GM20431 (cell line): ENCODE results near the gene LLPH.

Source experiments
- in situ Hi-C: fragments of 300-500 bp; cut with MseI, MboI; formaldehyde crosslinking; loops from one replicate; pipeline ENCODE4 v1.15.0; 2020; ENCODE audit warnings: low sequenced_read_pairs; ENCODE audit not compliant: unreplicated experiment

LLPH gene

GRCh38 chr12:66144791-66145754 is 14.5 kb upstream of the LLPH start:
- in situ Hi-C loops: no loop called here

- in situ Hi-C loops: no loop called here
Observed at GRCh38 chr12:66143868-66144267, 13.3 kb upstream of the LLPH start.

- in situ Hi-C loops: no loop called here
Observed at GRCh38 chr12:66142826-66143225, 12.3 kb upstream of the LLPH start.

DNA sequence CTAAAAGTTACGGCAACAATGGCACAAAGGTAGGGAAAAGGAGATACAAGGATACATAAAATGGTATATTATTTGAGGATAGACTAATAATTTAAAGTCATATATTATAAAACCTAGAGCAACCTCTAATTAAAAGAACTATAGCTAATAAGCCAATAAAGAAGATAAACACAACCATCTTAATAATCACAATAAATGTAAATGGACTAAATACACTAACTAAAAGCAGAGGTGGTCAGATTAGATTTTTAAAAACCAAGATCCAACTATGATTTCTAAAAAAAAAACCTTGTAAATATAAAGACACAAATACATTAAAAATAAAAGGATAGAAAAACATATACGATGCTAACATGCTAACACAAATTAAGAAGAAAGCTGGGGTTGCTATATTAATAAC is 10.7 kb upstream of the LLPH start:
- in situ Hi-C loops: no loop called here

- in situ Hi-C loops: no loop called here
Observed at GRCh38 chr12:66140731-66141130, 10.2 kb upstream of the LLPH start.

DNA sequence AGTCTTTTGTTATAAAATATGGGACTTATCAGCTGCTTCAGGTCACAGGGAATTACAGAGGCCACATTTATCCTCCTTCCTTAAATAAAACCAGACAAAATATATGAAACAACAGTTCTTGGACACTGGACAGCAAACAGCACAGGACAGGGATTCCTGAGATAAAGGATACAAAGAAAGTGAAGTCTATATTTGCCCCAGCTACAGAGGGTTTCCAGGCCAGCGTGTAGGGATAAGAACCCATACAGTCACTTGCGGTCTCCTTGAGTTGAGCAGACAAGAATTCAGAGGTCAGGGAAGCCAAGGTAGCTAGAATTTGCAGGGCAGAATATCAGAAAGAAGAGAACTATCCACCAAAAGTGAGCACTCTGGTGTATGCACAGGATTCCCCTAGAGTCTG is 8.8 kb upstream of the LLPH start:
- in situ Hi-C loops: no loop called here

DNA sequence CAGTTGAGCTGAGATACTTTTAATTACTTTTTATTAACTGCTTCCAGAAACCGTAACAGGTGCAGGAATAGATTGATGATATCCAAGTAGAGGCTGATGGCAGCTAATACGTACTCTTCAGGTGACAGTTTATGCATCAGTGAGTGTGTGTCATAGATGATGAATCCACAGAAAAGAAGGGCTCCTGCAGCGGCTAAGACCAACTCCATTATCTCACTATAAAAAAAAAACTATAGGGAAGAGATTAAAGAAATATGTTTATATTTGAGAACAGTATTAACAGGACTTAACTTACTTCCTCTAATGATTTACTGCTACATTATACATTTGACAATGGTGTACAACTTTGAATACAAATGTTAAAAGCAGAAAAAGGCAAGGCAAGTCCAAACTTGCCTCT is 7.4 kb upstream of the LLPH start:
- in situ Hi-C loops: no loop called here

DNA sequence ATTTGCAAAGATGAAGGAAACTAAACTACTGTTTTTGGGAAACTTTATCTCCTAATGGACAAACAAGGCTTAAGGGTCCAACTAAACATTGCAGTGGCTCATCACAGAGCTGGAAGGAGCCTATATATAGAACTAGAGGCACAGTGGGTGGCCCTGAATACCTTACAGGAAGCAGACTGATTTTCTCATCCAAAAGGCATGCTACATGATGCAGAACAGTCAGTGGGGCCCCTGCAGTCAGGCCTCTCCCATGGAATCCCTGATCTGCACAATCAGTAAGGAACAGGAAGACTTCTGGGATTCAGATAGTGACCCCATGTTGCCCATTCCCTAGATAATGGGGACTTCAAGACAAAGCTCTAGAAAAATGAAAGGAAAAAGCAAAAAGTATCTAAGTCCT is 1.9 kb upstream of the LLPH start:
- in situ Hi-C loops: no loop called here

- in situ Hi-C loops: no loop called here
Observed at GRCh38 chr12:66131067-66131688, 628 bp upstream of the LLPH start.

DNA sequence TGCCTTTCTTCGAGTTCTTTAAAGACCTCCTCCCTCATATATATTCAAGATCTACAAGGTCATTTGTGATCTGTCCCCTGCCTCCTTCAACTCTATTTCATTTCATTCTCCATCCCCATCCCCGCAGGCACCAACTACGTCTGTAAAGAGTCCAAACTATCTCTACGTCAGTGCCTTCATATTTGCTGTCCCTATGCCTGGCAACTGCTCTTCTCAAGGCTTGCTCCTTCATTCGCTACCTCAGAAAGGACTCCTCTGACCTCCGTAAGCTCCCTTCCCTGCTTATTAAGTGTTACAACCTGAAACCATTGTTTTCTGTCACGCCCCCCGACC is 650 bp downstream of the LLPH start:
- in situ Hi-C loops: no loop called here

- in situ Hi-C loops: no loop called here
Observed at GRCh38 chr12:66127650-66128049, 2.9 kb downstream of the LLPH start.

- in situ Hi-C loops: loop anchor here (25.0 kb wide), 2 partner anchors 292 to 533 kb away; no protein-coding TSS in a partner anchor
Observed at GRCh38 chr12:66120477-66120876, 10.1 kb downstream of the LLPH start.

GRCh38 chr12:66119870-66120241 is 10.7 kb downstream of the LLPH start:
- in situ Hi-C loops: loop anchor here (25.0 kb wide), 2 partner anchors 292 to 533 kb away; no protein-coding TSS in a partner anchor

DNA sequence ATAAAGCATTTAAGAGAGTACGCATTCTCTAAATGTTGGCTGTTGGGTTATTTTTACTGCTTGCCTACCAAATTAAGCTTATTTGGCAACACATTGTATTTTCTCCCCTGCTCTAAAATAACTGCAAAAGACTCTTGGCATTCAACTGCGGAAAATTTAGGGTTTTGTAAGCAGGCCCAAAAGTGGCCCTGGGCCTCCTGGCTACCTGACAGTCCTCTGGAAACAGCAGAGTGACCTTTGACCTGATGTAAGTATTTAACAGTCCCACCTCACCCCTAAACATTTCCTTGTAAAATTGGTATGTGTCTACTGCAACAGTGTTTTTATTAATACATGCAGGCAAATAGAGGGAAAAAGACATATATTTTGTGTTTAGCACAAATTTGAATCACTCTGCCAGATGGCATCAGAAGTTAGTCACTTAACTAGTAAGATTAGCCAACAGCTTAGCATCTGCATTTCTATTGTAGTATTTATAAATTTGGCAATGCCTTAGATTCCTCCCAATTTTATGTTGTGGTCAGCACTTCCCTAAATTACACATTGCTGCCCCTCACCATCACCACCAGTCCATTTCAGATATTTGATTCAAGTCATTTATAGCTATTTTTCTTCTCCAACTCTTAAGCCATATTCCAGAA is 11.2 kb downstream of the LLPH start:
- in situ Hi-C loops: loop anchor here (25.0 kb wide), 2 partner anchors 293 to 532 kb away; no protein-coding TSS in a partner anchor

DNA sequence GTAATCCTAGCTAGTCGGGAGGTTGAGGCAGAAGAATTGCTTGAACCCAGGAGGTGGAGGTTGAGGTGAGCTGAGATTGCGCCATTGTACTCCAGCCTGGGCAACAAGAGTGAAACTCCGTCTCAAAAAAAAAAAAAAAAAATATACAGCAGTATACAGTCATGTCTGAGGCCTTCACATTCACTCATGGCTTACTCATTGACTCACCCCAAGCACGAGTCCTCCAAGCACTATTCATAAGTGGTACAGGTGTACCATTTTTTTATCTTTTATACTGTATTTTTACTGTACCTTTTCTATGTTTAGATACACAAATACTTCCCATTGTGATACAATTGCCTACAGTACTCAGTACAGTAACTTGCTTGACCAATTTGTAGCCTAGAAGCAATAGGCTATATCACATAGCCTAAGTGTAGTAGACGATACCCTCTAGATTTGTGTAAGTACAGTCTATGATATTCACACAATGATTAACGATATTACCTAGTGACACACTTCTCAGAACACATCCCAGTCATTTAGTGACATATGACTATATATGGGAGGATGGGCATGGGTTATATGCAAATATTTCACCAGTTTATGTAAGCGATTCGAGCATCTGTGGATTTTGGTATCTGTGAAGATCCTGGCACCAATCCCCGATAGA is 12.2 kb downstream of the LLPH start:
- in situ Hi-C loops: loop anchor here (25.0 kb wide), 2 partner anchors 294 to 531 kb away; no protein-coding TSS in a partner anchor

- in situ Hi-C loops: loop anchor here (25.0 kb wide), 2 partner anchors 295 to 530 kb away; no protein-coding TSS in a partner anchor
Observed at GRCh38 chr12:66117242-66117641, 13.3 kb downstream of the LLPH start.

DNA sequence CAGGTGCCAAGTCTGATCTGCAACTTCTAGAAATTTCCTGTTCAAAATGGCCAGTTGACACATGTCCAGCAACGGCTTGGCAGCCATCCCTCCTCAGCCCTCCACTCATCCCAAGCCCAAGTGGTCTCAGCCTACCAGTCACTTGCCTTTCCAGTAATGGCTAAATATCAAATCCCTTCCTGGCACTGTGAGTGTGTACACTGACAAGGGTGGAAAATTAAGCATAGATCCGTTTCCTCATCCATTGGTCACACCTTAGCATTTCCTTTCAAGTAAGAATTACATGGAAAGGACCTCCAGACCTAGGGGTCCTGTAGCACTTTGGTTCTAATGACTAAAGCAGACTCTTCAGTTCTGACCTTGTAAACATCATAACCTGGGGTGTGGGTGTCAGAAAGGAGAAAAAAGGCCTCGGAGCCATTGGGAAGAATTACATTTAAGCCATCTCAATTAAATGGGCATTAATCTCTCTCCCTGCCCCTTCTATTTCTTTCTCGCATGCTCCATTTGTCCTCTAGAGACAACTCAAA is 15.4 kb downstream of the LLPH start:
- in situ Hi-C loops: loop anchor here (25.0 kb wide), 2 partner anchors 297 to 528 kb away; no protein-coding TSS in a partner anchor

DNA sequence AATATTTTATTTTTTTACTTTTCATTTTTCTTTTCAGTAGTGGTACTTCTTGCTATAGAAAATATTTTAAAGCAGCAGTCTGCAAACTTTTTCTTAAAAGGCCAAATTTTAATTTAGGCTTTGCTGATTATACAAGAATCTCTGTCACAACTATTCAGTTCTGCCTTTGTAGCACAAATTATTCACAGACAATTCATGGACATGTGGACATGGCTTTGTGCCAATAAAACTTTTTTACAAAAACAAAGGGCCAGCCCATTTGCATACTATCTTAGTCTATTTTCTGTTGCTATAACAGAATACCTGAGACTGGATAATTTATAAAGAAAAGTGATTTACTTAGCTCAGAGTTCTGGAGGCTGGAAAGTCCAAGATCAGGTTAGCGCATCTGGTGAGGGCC is 17.1 kb downstream of the LLPH start:
- in situ Hi-C loops: loop anchor here (25.0 kb wide), 2 partner anchors 299 to 526 kb away; no protein-coding TSS in a partner anchor

GRCh38 chr12:66111605-66112004 is 18.9 kb downstream of the LLPH start:
- in situ Hi-C loops: loop anchor here (25.0 kb wide), 2 partner anchors 301 to 524 kb away; no protein-coding TSS in a partner anchor

DNA sequence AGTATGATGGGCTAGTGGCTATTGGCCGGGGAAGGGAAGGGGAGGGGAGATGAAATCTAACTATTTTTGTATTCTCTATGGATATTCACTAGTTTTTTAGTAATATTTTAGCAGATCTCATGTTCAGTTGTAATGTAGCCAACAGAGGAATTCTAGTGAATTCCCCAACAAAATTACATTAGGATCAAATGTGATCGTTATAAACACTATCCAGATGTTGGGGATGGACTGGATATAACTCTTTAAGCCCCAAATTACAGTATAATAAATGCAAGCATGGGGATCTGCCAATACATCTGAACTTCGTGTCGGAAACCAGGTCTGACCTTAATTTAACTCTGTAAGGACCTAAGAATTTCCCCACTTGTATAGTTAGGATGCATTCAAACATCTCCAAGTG is 21.5 kb downstream of the LLPH start:
- in situ Hi-C loops: loop anchor here (10.0 to 25.0 kb wide), 3 partner anchors 303 to 1214 kb away; no protein-coding TSS in a partner anchor
